ENCODE measurements around the gene SLC44A1. TPM values are rescaled to one million over a fixed set of nuclear protein-coding genes. Genes with fewer than 3 reads are reported as not detected.
A peak's percentile ranks its signal among the peaks of the same experiment; 100 is the strongest.

The SLC44A1 gene
- total RNA-seq, 1 donor from 2014 or later, result 13.9 TPM

DNA sequence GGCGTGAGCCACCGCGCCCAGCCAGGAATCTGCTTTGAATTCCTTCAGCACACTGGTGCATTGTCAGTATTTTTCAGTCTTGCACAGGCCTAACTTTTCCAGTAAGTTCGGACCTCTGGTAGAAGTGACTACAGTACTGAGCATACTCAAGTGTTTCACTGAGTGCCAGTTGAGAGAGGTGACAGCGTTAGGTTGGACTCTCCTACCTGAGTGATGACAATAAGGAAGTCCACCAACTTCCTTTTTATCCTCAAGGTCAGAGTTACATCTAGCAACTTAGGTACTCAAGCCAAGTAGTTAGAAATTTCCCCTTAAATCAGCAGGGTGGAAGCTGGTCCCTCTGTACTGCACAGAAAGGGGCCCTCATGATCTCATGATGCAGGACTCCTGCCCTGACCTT lies 177.4 kb downstream of the SLC44A1 start:
- no peaks in the 10 kb centered on the region for H3K27me3 Mint-ChIP-seq (ENCODE audit: low read depth)
- no peak overlapping the region for H3K4me3 Mint-ChIP-seq
- H3K9me3 Mint-ChIP-seq, result no peaks in the 10 kb centered on the region
- peaks cover 6% of the 10 kb centered on the region for H3K4me1 Mint-ChIP-seq
- H3K36me3 Mint-ChIP-seq (ENCODE audit: low read depth), result no peaks in the 10 kb centered on the region
- DNase-seq (ENCODE audit: low read depth, low spot score), result no peak
- TF ChIP-seq, protein P1, sequence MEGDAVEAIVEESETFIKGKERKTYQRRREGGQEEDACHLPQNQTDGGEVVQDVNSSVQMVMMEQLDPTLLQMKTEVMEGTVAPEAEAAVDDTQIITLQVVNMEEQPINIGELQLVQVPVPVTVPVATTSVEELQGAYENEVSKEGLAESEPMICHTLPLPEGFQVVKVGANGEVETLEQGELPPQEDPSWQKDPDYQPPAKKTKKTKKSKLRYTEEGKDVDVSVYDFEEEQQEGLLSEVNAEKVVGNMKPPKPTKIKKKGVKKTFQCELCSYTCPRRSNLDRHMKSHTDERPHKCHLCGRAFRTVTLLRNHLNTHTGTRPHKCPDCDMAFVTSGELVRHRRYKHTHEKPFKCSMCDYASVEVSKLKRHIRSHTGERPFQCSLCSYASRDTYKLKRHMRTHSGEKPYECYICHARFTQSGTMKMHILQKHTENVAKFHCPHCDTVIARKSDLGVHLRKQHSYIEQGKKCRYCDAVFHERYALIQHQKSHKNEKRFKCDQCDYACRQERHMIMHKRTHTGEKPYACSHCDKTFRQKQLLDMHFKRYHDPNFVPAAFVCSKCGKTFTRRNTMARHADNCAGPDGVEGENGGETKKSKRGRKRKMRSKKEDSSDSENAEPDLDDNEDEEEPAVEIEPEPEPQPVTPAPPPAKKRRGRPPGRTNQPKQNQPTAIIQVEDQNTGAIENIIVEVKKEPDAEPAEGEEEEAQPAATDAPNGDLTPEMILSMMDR (conservative IDR thresholded peaks at IDR 0.05), result no peak
- no peak overlapping the region for H3K27ac Mint-ChIP-seq (ENCODE audit: unreplicated experiment)

DNA sequence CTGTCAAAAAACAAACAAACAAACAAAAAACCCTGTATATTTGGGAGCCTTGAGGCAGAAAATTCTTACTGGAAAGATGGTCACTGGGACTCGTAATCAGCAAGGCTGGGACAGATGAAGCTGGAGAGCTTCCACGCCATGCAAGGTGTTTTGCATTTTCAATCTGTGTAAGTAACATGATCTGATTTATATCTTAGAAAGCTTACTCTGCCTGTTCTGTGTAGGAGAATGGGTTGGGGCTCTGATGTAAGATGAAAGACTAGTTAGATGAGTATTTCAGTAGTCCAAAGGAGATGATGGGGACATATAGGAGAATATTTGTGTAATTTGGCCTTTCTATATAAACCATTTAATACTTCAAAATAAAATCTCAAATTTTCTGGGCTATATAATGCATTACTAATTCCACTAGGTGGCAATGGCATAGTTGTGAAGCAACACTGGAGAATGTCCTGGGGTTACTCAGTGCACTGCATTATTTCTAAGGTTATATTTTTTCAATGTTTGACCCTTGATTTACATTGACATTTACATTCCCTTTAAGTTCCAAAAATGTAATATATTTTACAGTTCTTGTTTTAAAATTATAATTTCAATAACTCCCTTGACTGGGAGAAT lies 181.5 kb downstream of the SLC44A1 start:
- Mint-ChIP-seq H3K9me3 (no peaks in the 10 kb centered on the region), H3K36me3 (ENCODE audit: low read depth) (no peaks in the 10 kb centered on the region), H3K4me3 (no peak overlapping the region), H3K27me3 (ENCODE audit: low read depth) (no peaks in the 10 kb centered on the region), H3K27ac (ENCODE audit: unreplicated experiment) (no peak overlapping the region), H3K4me1 (no peaks in the 10 kb centered on the region)
- no peak for DNase-seq (ENCODE audit: low read depth, low spot score)
- TF ChIP-seq, protein P1 (conservative IDR thresholded peaks at IDR 0.05), result peak; percentile 62

DNA sequence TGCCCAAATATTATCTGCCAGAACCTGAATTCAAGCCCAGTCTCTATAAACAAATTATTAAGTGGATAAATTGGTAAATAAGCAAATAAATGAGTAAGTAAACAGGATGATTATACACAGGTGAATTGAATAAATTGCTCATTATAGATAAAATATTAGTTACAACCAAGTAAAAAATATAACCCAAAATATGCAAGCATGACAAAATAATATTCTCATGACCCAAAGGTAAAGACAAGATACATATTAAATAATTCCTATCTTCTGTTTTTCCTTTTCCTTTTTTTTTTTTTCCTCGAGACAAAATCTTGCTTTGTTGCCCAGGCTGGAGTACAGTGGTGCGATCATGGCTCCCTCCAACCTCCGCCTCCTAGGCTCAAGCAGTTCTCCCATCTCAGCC lies 182.2 kb downstream of the SLC44A1 start:
- no peaks in the 10 kb centered on the region for H3K9me3 Mint-ChIP-seq
- DNase-seq (ENCODE audit: low read depth, low spot score), result no peak
- H3K36me3 Mint-ChIP-seq (ENCODE audit: low read depth), result no peaks in the 10 kb centered on the region
- no peaks in the 10 kb centered on the region for H3K27me3 Mint-ChIP-seq (ENCODE audit: low read depth)
- no peaks in the 10 kb centered on the region for H3K4me1 Mint-ChIP-seq
- H3K4me3 Mint-ChIP-seq, result no peak overlapping the region
- TF ChIP-seq, protein P1 (conservative IDR thresholded peaks at IDR 0.05), result no peak
- no peak overlapping the region for H3K27ac Mint-ChIP-seq (ENCODE audit: unreplicated experiment)

DNA sequence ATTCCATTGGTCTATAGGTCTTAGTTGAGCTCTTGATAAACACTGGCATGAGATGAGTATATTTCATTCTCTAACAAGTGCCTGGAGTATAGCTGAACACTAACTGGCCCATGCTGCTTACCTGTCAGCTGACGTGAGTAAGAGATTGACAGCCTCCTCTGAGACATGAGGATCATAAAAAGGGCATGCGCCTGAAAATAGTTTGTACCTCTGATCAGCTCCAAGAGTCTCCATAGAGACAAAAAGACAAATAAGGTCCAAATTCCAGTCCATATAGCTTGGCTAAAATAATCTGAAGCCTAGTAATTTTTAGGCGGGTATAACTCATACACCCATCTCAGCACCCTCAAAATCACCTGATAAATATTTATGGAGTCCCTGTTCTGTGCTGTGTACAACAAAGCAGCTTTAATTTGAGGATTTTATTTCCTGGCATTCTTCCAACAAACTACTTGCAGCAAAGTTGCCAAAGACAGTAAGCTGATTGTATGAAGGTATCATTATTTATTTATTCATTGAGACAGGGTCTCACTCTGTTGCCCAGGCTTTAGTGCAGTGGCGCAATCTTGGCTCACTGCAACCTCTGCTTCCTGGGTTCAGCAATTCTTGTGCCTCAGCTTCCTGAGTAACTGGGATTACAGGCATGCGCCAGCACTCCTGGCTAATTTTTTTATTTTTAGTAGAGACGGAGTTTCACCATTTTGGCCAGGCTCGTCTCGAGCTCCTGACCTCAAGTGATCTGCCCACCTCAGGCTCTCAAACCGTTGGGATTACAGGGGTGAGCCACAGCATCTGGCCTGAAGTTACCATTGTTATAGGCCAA lies 187.2 kb downstream of the SLC44A1 start:
- TF ChIP-seq, protein P1 (conservative IDR thresholded peaks at IDR 0.05), result no peak
- no peaks in the 10 kb centered on the region for H3K4me1 Mint-ChIP-seq

DNA sequence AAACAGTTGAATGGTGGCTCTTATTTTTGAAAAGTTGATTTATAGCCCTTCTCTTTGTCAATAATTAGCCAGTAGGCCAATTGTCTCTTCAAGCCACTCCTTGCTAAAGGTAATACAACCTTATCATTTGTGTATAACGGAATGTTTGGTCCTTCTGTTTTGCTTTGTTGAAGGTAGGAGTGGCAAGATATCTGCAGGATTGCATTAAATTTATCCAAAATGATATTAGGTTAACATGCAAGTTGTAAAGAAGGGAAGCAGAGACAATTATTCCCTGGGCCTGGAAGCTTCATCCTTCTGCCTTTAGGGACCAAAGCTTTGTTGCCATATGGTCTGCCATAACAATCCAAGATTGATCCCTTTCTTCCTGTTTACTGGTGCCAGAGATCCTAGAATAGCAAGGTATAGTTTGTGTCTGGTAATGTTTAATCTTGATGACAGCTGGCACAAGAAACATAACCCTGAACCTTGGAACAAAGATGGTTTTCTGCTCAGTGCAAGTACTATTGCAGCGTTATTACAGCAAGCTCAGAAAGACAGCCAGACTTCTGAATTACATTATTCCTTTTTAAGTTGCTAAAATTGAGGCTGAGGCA lies 187.9 kb downstream of the SLC44A1 start:
- H3K9me3 Mint-ChIP-seq, result peaks cover 3% of the 10 kb centered on the region
- peaks cover 3% of the 10 kb centered on the region for H3K36me3 Mint-ChIP-seq (ENCODE audit: low read depth)
- TF ChIP-seq, protein P1 (conservative IDR thresholded peaks at IDR 0.05), result no peak
- H3K27ac Mint-ChIP-seq (ENCODE audit: unreplicated experiment), result no peak overlapping the region
- no peaks in the 10 kb centered on the region for H3K27me3 Mint-ChIP-seq (ENCODE audit: low read depth)
- no peaks in the 10 kb centered on the region for H3K4me1 Mint-ChIP-seq
- H3K4me3 Mint-ChIP-seq, result no peak overlapping the region
- DNase-seq (ENCODE audit: low read depth, low spot score), result no peak

More for the DNA sequence above, 187.2 kb downstream of the SLC44A1 start:
- DNase-seq (ENCODE audit: low read depth, low spot score), result no peak
- H3K9me3 Mint-ChIP-seq, result peaks cover 3% of the 10 kb centered on the region
- H3K27ac Mint-ChIP-seq (ENCODE audit: unreplicated experiment), result no peak overlapping the region
- peaks cover 3% of the 10 kb centered on the region for H3K36me3 Mint-ChIP-seq (ENCODE audit: low read depth)
- no peak overlapping the region for H3K4me3 Mint-ChIP-seq
- no peaks in the 10 kb centered on the region for H3K27me3 Mint-ChIP-seq (ENCODE audit: low read depth)
